ENCODE measurements around the gene SGMS2.

The SGMS2 gene

DNA sequence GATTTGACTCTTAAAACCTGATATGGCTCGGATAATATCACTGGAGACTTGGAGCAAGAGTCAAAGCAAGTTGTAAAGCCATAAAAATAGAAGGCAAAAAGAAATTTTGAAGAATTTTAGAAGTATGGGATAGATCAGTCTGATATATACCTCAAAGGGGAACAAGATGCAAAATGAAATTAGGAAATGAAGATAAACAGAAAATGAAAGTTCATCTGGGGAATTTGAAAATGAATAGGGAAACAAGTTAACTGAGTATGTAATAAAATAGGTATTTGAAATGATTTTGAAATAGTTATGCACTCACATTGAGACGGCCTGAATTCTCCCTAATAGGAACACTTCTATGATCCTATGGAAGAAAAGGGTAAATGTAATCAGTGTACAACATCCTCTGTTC lies 112.3 kb downstream of the SGMS2 start:
- Histone ChIP-seq H3K27ac (no peak overlapping the region), H3K4me3 (no peak overlapping the region)
- TF ChIP-seq, protein P1, sequence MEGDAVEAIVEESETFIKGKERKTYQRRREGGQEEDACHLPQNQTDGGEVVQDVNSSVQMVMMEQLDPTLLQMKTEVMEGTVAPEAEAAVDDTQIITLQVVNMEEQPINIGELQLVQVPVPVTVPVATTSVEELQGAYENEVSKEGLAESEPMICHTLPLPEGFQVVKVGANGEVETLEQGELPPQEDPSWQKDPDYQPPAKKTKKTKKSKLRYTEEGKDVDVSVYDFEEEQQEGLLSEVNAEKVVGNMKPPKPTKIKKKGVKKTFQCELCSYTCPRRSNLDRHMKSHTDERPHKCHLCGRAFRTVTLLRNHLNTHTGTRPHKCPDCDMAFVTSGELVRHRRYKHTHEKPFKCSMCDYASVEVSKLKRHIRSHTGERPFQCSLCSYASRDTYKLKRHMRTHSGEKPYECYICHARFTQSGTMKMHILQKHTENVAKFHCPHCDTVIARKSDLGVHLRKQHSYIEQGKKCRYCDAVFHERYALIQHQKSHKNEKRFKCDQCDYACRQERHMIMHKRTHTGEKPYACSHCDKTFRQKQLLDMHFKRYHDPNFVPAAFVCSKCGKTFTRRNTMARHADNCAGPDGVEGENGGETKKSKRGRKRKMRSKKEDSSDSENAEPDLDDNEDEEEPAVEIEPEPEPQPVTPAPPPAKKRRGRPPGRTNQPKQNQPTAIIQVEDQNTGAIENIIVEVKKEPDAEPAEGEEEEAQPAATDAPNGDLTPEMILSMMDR (IDR thresholded peaks at IDR 0.05), result no peak
- no peak for DNase-seq (ENCODE audit: low spot score)

DNA sequence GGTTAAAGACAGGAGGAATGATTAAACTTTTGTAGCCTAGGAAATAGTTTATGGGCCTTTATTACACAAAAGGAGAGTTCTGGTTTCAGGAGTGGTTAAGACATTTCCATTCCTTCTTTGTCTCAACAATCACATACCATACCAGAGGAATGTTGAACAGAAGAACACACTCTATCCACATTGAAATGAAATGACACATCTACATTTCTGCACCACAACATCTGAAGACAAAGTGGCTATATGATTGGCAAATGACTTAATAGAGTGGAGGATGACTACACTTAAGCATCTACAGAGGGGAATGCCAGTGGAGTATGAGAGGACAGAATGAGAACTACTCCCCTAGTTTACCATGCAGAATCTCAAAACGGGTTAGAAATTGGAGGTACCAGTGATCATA lies 114.6 kb downstream of the SGMS2 start:
- TF ChIP-seq, protein P1 (IDR thresholded peaks at IDR 0.05), result no peak
- no peak overlapping the region for H3K27ac ChIP-seq
- DNase-seq (ENCODE audit: low spot score), result no peak
- no peak overlapping the region for H3K4me3 ChIP-seq

DNA sequence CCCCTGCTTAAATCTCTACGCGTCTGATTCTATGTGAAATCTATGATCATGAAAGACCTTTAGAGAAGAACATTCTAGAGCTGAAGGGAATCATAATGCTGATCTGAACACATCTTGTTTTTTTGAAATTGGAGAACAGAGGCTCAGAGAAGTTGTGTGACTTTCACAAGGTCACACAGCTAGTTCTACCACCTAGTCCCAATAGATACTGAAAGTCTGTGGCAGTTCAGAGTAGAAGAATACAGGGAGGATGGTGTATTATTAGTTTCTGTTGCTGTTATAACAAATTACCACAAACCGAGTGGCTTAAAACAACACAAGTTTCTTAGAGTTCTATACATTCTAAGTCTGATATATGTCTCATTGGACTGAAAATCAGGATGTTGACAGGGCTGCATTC lies 121.1 kb downstream of the SGMS2 start:
- no peak for DNase-seq (ENCODE audit: low spot score)
- TF ChIP-seq, protein P1 (IDR thresholded peaks at IDR 0.05), result no peak
- H3K4me3 ChIP-seq, result no peak overlapping the region
- no peak overlapping the region for H3K27ac ChIP-seq

DNA sequence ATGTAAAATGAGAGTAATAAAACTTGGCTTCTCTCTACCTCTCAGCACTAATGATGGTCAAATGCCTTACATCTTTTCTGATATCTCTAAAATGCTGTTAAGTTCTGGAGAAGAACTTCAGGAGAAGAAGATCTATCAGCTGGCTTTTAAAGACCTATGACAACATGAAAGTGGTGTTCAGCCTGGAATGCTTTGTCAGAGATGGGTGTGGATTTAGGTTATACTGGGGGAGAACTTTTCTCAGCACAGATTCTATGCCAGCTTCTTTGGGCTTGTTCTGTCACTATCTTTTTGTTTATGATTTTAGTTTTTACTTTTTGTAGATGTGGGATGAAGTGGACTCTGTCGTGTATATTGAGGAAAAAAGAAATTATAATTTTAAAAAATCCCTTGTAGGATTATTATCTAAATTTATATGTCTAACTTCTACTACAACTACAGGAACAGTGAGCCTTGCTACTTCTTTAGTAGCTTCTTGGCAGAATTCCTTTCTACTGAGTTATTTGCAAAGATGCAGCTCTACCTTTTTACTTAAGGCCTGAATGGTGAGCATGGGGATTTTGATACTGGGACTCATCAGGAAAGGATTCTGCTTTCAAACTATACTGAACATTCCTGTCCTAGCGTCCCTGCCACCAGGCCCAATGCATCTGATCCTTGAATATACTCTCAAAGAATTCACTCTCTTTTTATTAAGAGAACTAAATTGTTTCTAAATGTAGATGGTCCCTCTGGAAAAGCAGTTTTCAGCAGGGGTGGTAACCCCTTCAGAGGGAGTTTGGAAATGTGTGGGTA lies 126.2 kb downstream of the SGMS2 start:
- TF ChIP-seq, protein P1 (IDR thresholded peaks at IDR 0.05), result no peak
- no peak for DNase-seq (ENCODE audit: low spot score)
- Histone ChIP-seq H3K27ac (no peak overlapping the region), H3K4me3 (no peak overlapping the region)

DNA sequence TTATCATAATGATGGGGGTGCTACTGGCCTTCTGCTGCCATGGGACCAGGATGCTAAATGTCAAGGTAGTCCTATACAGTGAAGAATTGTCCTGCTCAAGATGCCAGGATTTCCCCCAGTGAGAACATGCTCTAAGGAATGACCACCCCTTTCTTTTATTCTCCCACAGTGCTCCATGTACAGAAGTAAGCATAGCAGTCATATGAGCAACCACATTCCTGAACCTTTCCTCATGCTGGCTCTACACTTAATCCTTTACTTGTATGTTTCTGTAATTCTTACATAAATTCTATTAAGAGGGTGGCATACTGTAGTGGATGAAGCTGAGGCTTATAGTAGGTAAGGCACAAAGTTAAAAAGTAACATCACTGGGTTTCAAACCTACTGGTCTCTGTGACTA lies 126.8 kb downstream of the SGMS2 start:
- no peak for DNase-seq (ENCODE audit: low spot score)
- Histone ChIP-seq H3K27ac (no peak overlapping the region), H3K4me3 (no peak overlapping the region)
- TF ChIP-seq, protein P1 (IDR thresholded peaks at IDR 0.05), result no peak

DNA sequence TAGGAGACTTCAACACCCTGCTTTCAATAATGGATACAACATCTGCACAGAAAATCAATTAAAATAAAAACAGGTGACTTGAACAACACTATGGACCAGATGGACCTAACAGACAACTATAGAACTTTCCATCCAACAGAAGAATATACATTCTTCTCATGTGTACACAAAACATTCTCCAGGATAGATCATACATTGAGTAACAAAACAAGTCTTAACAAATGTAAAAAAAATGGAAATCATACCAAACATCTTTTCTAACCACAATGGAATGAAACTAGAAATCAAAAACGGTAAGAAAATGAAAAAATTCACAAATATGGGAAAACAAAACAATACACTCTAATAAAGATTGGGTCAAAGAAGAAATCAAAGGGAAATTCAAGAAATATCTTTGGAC lies 131.3 kb downstream of the SGMS2 start:
- TF ChIP-seq, protein P1 (IDR thresholded peaks at IDR 0.05), result no peak
- no peak for DNase-seq (ENCODE audit: low spot score)
- H3K4me3 ChIP-seq, result no peak overlapping the region

More for the DNA sequence above, 131.3 kb downstream of the SGMS2 start:
- H3K27ac ChIP-seq, result no peak overlapping the region

Data from coronary artery (tissue), 2 donors.